B cell (primary cell): ENCODE measurements around the gene LIN7B. TPM values are rescaled to one million over a fixed set of nuclear protein-coding genes. Genes with fewer than 3 reads are reported as not detected.

Experiments
- ATAC-seq: fragments of 200-7000 bp; cut with Tn5 transposase; one replicate; pipeline ENCODE4 v1.10.0; 2021; ENCODE audit warnings: low read depth, mild to moderate bottlenecking, moderate number of reproducible peaks, moderate library complexity
- CTCF ChIA-PET: fragments of 350-600 bp; sonication (Branson Sonifier 250); formaldehyde crosslinking; loops from one replicate; lab custom pipeline; 2021; ENCODE audit warnings: antibody characterized with exemption, inconsistent platforms; lab: Charles Lee
- POLR2A ChIA-PET: fragments of 350-600 bp; sonication (Branson Sonifier 250); formaldehyde crosslinking; loops from one replicate; lab custom pipeline; 2021; ENCODE audit warnings: antibody characterized with exemption; lab: Charles Lee
- DNase-seq: peaks from one replicate; pipeline ENCODE4 v3.0.0; 2013
- H2AFZ ChIP-seq: 2 replicates; pipeline ENCODE4 v1.6.1; 2012; ENCODE audit warnings: mild to moderate bottlenecking, low read depth, low read length; ENCODE audit not compliant: insufficient read depth, poor library complexity, severe bottlenecking
- H3K27ac ChIP-seq, 2 donors: 1 replicate in 1 of 2; 2 replicates in 1 of 2; pipeline ENCODE4 v1.5.1; 2012 to 2013; ENCODE audit warnings: low read length in 2 of 2, mild to moderate bottlenecking in 2 of 2, moderate library complexity in 1 of 2
- H3K27me3 ChIP-seq, 4 experiments: fragments of 200-600 bp in 1 of 4; sonication (generic) in 1 of 4; replicated peaks in 1 of 4; 1 replicate in 2 of 4; 2 replicates in 2 of 4; pipeline versions ENCODE4 v1.6.1 to v1.7.0; 2013 to 2016; ENCODE audit warnings: low read length in 3 of 4, mild to moderate bottlenecking in 2 of 4, mixed read lengths in 1 of 4, moderate library complexity in 1 of 4; ENCODE audit not compliant: insufficient read depth in 4 of 4, control insufficient read depth in 3 of 4; ENCODE audit errors: control extremely low read depth in 1 of 4
- H3K36me3 ChIP-seq, 2 experiments: replicated peaks in 1 of 2; 1 replicate in 1 of 2; 2 replicates in 1 of 2; pipeline versions ENCODE4 v1.6.1 to v1.7.1; 2013; ENCODE audit warnings: low read length in 1 of 2; ENCODE audit not compliant: insufficient read depth in 2 of 2, control insufficient read depth in 1 of 2; ENCODE audit errors: control extremely low read depth in 1 of 2, extremely low read depth in 1 of 2
- H3K4me1 ChIP-seq, 2 donors: fragments of 200-600 bp in 1 of 2; sonication (generic) in 1 of 2; 1 replicate in 1 of 2; 2 replicates in 1 of 2; pipeline versions ENCODE4 v1.5.1 to v1.6.1; 2013 to 2017; ENCODE audit warnings: low read length in 2 of 2; ENCODE audit not compliant: control insufficient read depth in 2 of 2, insufficient read depth in 2 of 2
- H3K4me2 ChIP-seq: replicated peaks from 2 replicates; pipeline ENCODE3; 2012; ENCODE audit warnings: mild to moderate bottlenecking, low read depth, low read length; ENCODE audit not compliant: poor library complexity, severe bottlenecking
- H3K4me3 ChIP-seq, 5 experiments: fragments of 200-600 bp in 1 of 5; sonication (generic) in 1 of 5; 1 replicate in 3 of 5; 2 replicates in 2 of 5; pipeline versions ENCODE4 v1.5.1 to v1.7.0; 2011 to 2016; ENCODE audit warnings: low read length in 4 of 5, mild to moderate bottlenecking in 4 of 5, low read depth in 2 of 5, control low read depth in 1 of 5, moderate library complexity in 1 of 5; ENCODE audit not compliant: insufficient read depth in 1 of 5; ENCODE audit errors: control extremely low read depth in 1 of 5, extremely low read depth in 1 of 5
- H3K79me2 ChIP-seq: fragments of 200-600 bp; sonication (generic); one replicate; pipeline ENCODE4 v1.6.0; 2016; ENCODE audit warnings: low read length; ENCODE audit not compliant: control insufficient read depth, insufficient read depth
- H3K9ac ChIP-seq: fragments of 200-600 bp; sonication (generic); 2 replicates; pipeline ENCODE4 v1.6.1; 2017; ENCODE audit warnings: mild to moderate bottlenecking, low read length, moderate library complexity
- H3K9me3 ChIP-seq, 3 donors: one replicate each; pipeline versions ENCODE4 v1.6.1 to v1.7.1; 2013; ENCODE audit warnings: low read length in 2 of 3; ENCODE audit not compliant: control insufficient read depth in 2 of 3, insufficient read depth in 1 of 3; ENCODE audit errors: control extremely low read depth in 1 of 3
- H4K20me1 ChIP-seq: 2 replicates; pipeline ENCODE4 v1.6.0; 2012; ENCODE audit warnings: mild to moderate bottlenecking, low read length; ENCODE audit not compliant: insufficient read depth, control insufficient read depth, poor library complexity, severe bottlenecking
- H3K27ac Mint-ChIP-seq: one replicate; pipeline ENCODE4 v1.8.0; 2021; ENCODE audit warnings: mixed read lengths
- H3K27me3 Mint-ChIP-seq: one replicate; pipeline ENCODE4 v1.8.0; 2021; ENCODE audit warnings: mixed read lengths
- H3K4me1 Mint-ChIP-seq: one replicate; pipeline ENCODE4 v1.8.0; 2021; ENCODE audit warnings: mixed read lengths
- H3K4me3 Mint-ChIP-seq: one replicate; pipeline ENCODE4 v1.8.0; 2021; ENCODE audit warnings: mixed read lengths
- H3K9me3 Mint-ChIP-seq: one replicate; pipeline ENCODE4 v1.8.0; 2022; ENCODE audit warnings: mixed read lengths; ENCODE audit not compliant: insufficient read depth
- EZH2 ChIP-seq: IDR thresholded peaks from 2 replicates; pipeline ENCODE4 v1.6.1; 2012; ENCODE audit warnings: borderline replicate concordance, low read depth, mild to moderate bottlenecking, moderate library complexity, low read length; ENCODE audit not compliant: insufficient read depth, poor library complexity, severe bottlenecking
- WGBS: methylation state at CpG from one replicate; pipeline ENCODE4 v1.1.5; 2013; ENCODE audit warnings: missing lambda C conversion rate; ENCODE audit not compliant: insufficient coverage; 5-methylcytosine and 5-hydroxymethylcytosine counted together
- intact Hi-C: fragments of 100-400 bp; cut with micrococcal nuclease; formaldehyde crosslinking; loops from one replicate; pipeline ENCODE4 v1.10.0; 2022
- polyA plus RNA-seq: library from polyadenylated mRNA; depleted of rRNA; stranded (reverse); fragments of >200 nt; gene quantifications from 2 replicates; pipeline ENCODE4 v1.2.3, GENCODE V29; 2012
- total RNA-seq, 2 donors: library from RNA; stranded (reverse); fragments of 120-200 nt in 1 of 2; gene quantifications; 1 replicate in 1 of 2; 2 replicates in 1 of 2; pipeline versions ENCODE4 v1.2.3 to v1.2.4, GENCODE V29; 2013 to 2022
- TF ChIP-seq, protein P1 (sequence below): fragments of 200-600 bp; IDR thresholded peaks from one replicate; pipeline ENCODE4 v1.8.0; 2022; ENCODE audit warnings: antibody characterized with exemption, mild to moderate bottlenecking

LIN7B gene
- total and polyA plus RNA-seq, 2 donors (not counting 1 experiment from before 2014, with no cell fraction given), result 7.4 to 12.4 TPM

GRCh38 chr19:49092686-49093085 lies 21.5 kb upstream of the LIN7B start:
- H3K27me3 Mint-ChIP-seq, result no peaks in the 10 kb centered on the region
- H4K20me1 ChIP-seq, result peaks cover 91% of the 10 kb centered on the region
- peaks cover 69% of the 10 kb centered on the region for H3K79me2 ChIP-seq
- ATAC-seq, result no peak
- peaks cover 0 to 64% of the 10 kb centered on the region in 2 experiments for H3K36me3 ChIP-seq
- intact Hi-C loops, result no loop called here
- no peaks in the 10 kb centered on the region for H3K9me3 Mint-ChIP-seq
- ChIA-PET CTCF (interaction anchor here (0.9 kb wide), 1 partner anchor 14 kb away, joined by 3 read pairs; no protein-coding TSS in a partner anchor), POLR2A (no interaction called here)
- H3K9ac ChIP-seq, result no peak overlapping the region
- H3K4me1 ChIP-seq, result peaks cover 0 to 1% of the 10 kb centered on the region in 2 donors
- no peak overlapping the region for H3K4me3 Mint-ChIP-seq
- H2AFZ ChIP-seq, result no peak overlapping the region
- 97% methylated on average over 6 of the region's 6 CpGs for WGBS
- no peak overlapping the region for H3K4me3 ChIP-seq
- H3K27ac ChIP-seq, result no peak overlapping the region
- H3K9me3 ChIP-seq, result no peaks in the 10 kb centered on the region
- no peak overlapping the region for H3K27ac Mint-ChIP-seq
- H3K4me1 Mint-ChIP-seq, result peaks cover 16% of the 10 kb centered on the region
- TF ChIP-seq EZH2, result no peak
- TF ChIP-seq, protein P1, sequence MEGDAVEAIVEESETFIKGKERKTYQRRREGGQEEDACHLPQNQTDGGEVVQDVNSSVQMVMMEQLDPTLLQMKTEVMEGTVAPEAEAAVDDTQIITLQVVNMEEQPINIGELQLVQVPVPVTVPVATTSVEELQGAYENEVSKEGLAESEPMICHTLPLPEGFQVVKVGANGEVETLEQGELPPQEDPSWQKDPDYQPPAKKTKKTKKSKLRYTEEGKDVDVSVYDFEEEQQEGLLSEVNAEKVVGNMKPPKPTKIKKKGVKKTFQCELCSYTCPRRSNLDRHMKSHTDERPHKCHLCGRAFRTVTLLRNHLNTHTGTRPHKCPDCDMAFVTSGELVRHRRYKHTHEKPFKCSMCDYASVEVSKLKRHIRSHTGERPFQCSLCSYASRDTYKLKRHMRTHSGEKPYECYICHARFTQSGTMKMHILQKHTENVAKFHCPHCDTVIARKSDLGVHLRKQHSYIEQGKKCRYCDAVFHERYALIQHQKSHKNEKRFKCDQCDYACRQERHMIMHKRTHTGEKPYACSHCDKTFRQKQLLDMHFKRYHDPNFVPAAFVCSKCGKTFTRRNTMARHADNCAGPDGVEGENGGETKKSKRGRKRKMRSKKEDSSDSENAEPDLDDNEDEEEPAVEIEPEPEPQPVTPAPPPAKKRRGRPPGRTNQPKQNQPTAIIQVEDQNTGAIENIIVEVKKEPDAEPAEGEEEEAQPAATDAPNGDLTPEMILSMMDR, result no peak
- no peaks in the 10 kb centered on the region for H3K27me3 ChIP-seq
- no peak overlapping the region for H3K4me2 ChIP-seq
- no peak for DNase-seq

GRCh38 chr19:49094505-49095482 lies 19.4 kb upstream of the LIN7B start:
- H3K9ac ChIP-seq, result no peak overlapping the region
- H2AFZ ChIP-seq, result no peak overlapping the region
- H3K9me3 ChIP-seq, result no peaks in the 10 kb centered on the region
- H3K4me2 ChIP-seq, result no peak overlapping the region
- Mint-ChIP-seq H3K4me1 (peaks cover 7% of the 10 kb centered on the region), H3K9me3 (no peaks in the 10 kb centered on the region), H3K27ac (no peak overlapping the region), H3K4me3 (no peak overlapping the region), H3K27me3 (no peaks in the 10 kb centered on the region)
- H3K27ac ChIP-seq, result no peak overlapping the region
- peaks cover 96% of the 10 kb centered on the region for H4K20me1 ChIP-seq
- DNase-seq (no peak), ATAC-seq (no peak)
- no peaks in the 10 kb centered on the region for H3K27me3 ChIP-seq
- POLR2A ChIA-PET, result no interaction called here
- CTCF ChIA-PET, result interaction anchor here (0.6 to 1.7 kb wide), 8 partner anchors 11 to 536 kb away, joined by 3 to 14 read pairs (median 3); no protein-coding TSS in a partner anchor
- peaks cover 65% of the 10 kb centered on the region for H3K79me2 ChIP-seq
- 93% methylated on average over 18 of the region's 23 CpGs for WGBS
- intact Hi-C loops, result no loop called here
- no peaks in the 10 kb centered on the region for H3K4me1 ChIP-seq
- no peak for TF ChIP-seq EZH2
- TF ChIP-seq, protein P1, result no peak
- H3K36me3 ChIP-seq, result peaks cover 1 to 73% of the 10 kb centered on the region in 2 experiments
- no peak overlapping the region for H3K4me3 ChIP-seq
